ENCODE results near the gene SLC25A14. TPM values are rescaled to one million over a fixed set of nuclear protein-coding genes. Genes with fewer than 3 reads are reported as not detected.

Gene SLC25A14
- total and polyA plus RNA-seq, 10 of the 15 experiments (the other 5 are each of a cell fraction or from before 2014, with no cell fraction given): 7.6 to 17.0 (median 14.0) TPM

- Histone ChIP-seq H3K9ac (ENCODE audit: control insufficient read depth, insufficient read depth, low read length) (no peak overlapping the region), H3K9me3 (replicated peaks; ENCODE audit: control insufficient read depth, insufficient read depth, low read length) (no peaks in the 10 kb centered on the region), H4K20me1 (ENCODE audit: control insufficient read depth, insufficient read depth) (no peaks in the 10 kb centered on the region), H3K4me3 (no peak overlapping the region), H3K27me3 (replicated peaks in 1 of 2; ENCODE audit: control insufficient read depth in 2 of 2, insufficient read depth in 2 of 2, low read length in 1 of 2) (no peaks in the 10 kb centered on the region), H3K79me2 (ENCODE audit: control insufficient read depth, insufficient read depth, low read length) (no peaks in the 10 kb centered on the region), H3K4me2 (ENCODE audit: control insufficient read depth, insufficient read depth) (no peak overlapping the region), H3K27ac (ENCODE audit: control insufficient read depth, insufficient read depth) (no peak overlapping the region), H3K4me1 (ENCODE audit: control insufficient read depth, insufficient read depth, low read length) (no peaks in the 10 kb centered on the region), H3K36me3 (ENCODE audit: control insufficient read depth in 2 of 2, insufficient read depth in 2 of 2, low read length in 1 of 2) (no peaks in the 10 kb centered on the region), H2AFZ (ENCODE audit: control insufficient read depth, low read depth, low read length) (no peak overlapping the region)
- ChIA-PET POLR2A (no interaction called here), CTCF (no interaction called here), SMC1A (ENCODE audit: uncharacterized antibody, unreplicated experiment) (no interaction called here), RAD21 (ENCODE audit: unreplicated experiment) (no interaction called here)
- no peak for ATAC-seq
- 40% methylated on average over 4 of the region's 4 CpGs for WGBS (ENCODE audit: insufficient coverage, insufficient replicate concordance, low lambda C conversion rate, missing lambda C conversion rate)
- BruUV-seq (replicated peaks): no TSS peak
- TF ChIP-seq SMARCA5 (IDR thresholded peaks at IDR 0.05): no peak
- TF ChIP-seq FOXK2 (IDR thresholded peaks at IDR 0.05): no peak
- TF ChIP-seq ZBED1 (IDR thresholded peaks at IDR 0.05; ENCODE audit: borderline replicate concordance): no peak
- TF ChIP-seq IRF5 (IDR thresholded peaks at IDR 0.05; ENCODE audit: borderline replicate concordance): no peak
- no peak for TF ChIP-seq CHD2 (IDR thresholded peaks at IDR 0.05; ENCODE audit: borderline replicate concordance, low read depth, low read length)
- TF ChIP-seq TCF12 (IDR thresholded peaks at IDR 0.05; ENCODE audit: low read depth, low read length): no peak
- no peak for TF ChIP-seq PBX3 (IDR thresholded peaks at IDR 0.05; ENCODE audit: insufficient replicate concordance, low read depth, low read length)
- TF ChIP-seq NR2F1 (conservative IDR thresholded peaks at IDR 0.05): no peak
- TF ChIP-seq ZBTB33 (IDR thresholded peaks at IDR 0.05): no peak
- TF ChIP-seq MAX (IDR thresholded peaks at IDR 0.05; ENCODE audit: low read depth, low read length): no peak
- TF ChIP-seq NBN (IDR thresholded peaks at IDR 0.05): no peak
- no peak for TF ChIP-seq POLR2AphosphoS2 (IDR thresholded peaks at IDR 0.05; ENCODE audit: low read depth, low read length)
- TF ChIP-seq ZNF592 (IDR thresholded peaks at IDR 0.05): no peak
- no peak for TF ChIP-seq FOS (IDR thresholded peaks at IDR 0.05; ENCODE audit: borderline replicate concordance, extremely low read depth, insufficient read length)
- TF ChIP-seq ZNF274 (IDR thresholded peaks at IDR 0.05; ENCODE audit: insufficient read depth, insufficient read length): no peak
- no peak for TF ChIP-seq NFXL1 (IDR thresholded peaks at IDR 0.05; ENCODE audit: borderline replicate concordance)
- TF ChIP-seq GATAD2B (conservative IDR thresholded peaks at IDR 0.05; ENCODE audit: low read depth): no peak
- no peak for FAIRE-seq
- in situ Hi-C loops (cut with MboI): no loop called here
- DNase-seq (ENCODE audit: low read depth, low spot score): no peak
- intact Hi-C loops (cut with micrococcal nuclease; ENCODE audit: unreplicated experiment): loop anchor here (10.0 kb wide), 1 partner anchor 198 kb away; no protein-coding TSS in a partner anchor
Observed at GRCh38 chrX:130336531-130336930, 3.2 kb upstream of the SLC25A14 start.

All from GM12878 (cell line).